IPS DF 6.9 (cell line): ENCODE results near the gene CAMK1D.
"Not testable (repeated sequence)": the region's sequence is repeated elsewhere in the genome, so short reads cannot be mapped to it uniquely, and the experiment has no call there.

Experiments used
- DNase-seq: peaks from one replicate; pipeline ENCODE4 v3.0.0-alpha.2; 2013; ENCODE audit warnings: low read depth, low spot score
- H3K27ac ChIP-seq: one replicate; pipeline ENCODE4 v1.5.1; 2013; ENCODE audit warnings: low read length, control low read depth
- H3K27me3 ChIP-seq: 2 replicates; pipeline ENCODE4 v1.6.1; 2013; ENCODE audit warnings: mild to moderate bottlenecking, low read length; ENCODE audit not compliant: control insufficient read depth, insufficient read depth
- H3K36me3 ChIP-seq: 2 replicates; pipeline ENCODE4 v1.6.1; 2013; ENCODE audit warnings: low read length; ENCODE audit not compliant: control insufficient read depth, insufficient read depth
- H3K4me1 ChIP-seq: 2 replicates; pipeline ENCODE4 v1.6.1; 2013; ENCODE audit warnings: low read length; ENCODE audit not compliant: control insufficient read depth, insufficient read depth
- H3K4me3 ChIP-seq: 2 replicates; pipeline ENCODE4 v1.5.1; 2013; ENCODE audit warnings: mild to moderate bottlenecking, low read length
- H3K9me3 ChIP-seq: 2 replicates; pipeline ENCODE4 v1.6.1; 2013; ENCODE audit warnings: low read length, inconsistent platforms; ENCODE audit not compliant: control insufficient read depth, insufficient read depth
- WGBS: extraction: QIAGEN DNeasy Blood & Tissue Kit; methylation state at CpG from one replicate; pipeline ENCODE4 v1.1.7; 2013; ENCODE audit warnings: mixed read lengths, missing lambda C conversion rate; ENCODE audit not compliant: insufficient read length, insufficient coverage; 5-methylcytosine and 5-hydroxymethylcytosine counted together

Gene CAMK1D

DNA sequence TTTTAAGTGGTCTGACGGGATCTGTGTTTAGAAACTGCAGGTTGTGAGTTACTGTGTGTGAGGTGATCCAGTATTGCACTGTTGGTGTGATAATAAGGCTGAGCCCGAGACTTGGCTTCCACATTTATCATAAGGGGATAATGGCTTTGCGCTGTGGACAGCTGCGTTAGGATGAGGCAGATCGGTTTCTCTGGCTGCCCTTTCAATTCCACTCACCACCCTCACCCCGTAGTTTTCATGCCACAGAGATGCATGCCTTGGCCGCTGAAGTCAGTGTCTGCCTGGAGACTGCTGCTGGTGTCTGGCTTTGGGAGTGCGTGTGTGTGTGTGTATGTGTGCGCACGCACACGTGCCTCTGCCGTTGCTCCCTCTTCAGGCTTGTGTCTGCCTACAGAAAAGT is 379.1 kb downstream of the CAMK1D start:
- no peak for DNase-seq
- no peaks in the 10 kb centered on the region for H3K27me3 ChIP-seq
- WGBS = no CpG with 5 or more reads among the region's 12 CpGs
- H3K36me3 ChIP-seq = no peaks in the 10 kb centered on the region
- no peak overlapping the region for H3K27ac ChIP-seq
- H3K4me1 ChIP-seq = peaks cover 2% of the 10 kb centered on the region; the same call in 1 of the 2 replicates
- H3K9me3 ChIP-seq = no peaks in the 10 kb centered on the region
- H3K4me3 ChIP-seq = no peak overlapping the region

DNA sequence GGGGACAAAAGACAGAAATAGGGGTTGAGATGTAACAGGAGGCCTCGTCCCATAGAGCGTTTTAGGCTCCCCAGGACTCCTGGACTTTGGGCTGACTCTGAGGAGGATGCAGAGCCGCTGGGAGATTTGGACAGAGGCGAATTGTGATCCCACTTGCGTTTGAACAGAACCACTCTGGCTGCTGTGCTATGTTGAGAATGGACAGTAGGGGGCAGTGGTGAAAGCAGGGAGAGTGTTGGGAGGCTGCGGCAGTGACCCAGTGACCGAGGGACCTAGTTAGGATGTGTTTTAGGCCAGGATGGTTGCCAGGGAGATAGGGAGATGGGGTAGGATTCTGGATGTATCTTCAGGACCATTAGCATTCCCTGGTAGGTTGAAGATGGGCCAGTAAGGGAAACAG is 380.5 kb downstream of the CAMK1D start:
- peaks cover under 1% of the 10 kb centered on the region; the same call in 1 of the 2 replicates for H3K4me1 ChIP-seq
- no peaks in the 10 kb centered on the region for H3K27me3 ChIP-seq
- H3K36me3 ChIP-seq = no peaks in the 10 kb centered on the region
- H3K4me3 ChIP-seq = no peak overlapping the region
- WGBS = no CpG with 5 or more reads among the region's 7 CpGs
- H3K9me3 ChIP-seq = no peaks in the 10 kb centered on the region
- peak; percentile 60 for DNase-seq
- no peak overlapping the region for H3K27ac ChIP-seq

DNA sequence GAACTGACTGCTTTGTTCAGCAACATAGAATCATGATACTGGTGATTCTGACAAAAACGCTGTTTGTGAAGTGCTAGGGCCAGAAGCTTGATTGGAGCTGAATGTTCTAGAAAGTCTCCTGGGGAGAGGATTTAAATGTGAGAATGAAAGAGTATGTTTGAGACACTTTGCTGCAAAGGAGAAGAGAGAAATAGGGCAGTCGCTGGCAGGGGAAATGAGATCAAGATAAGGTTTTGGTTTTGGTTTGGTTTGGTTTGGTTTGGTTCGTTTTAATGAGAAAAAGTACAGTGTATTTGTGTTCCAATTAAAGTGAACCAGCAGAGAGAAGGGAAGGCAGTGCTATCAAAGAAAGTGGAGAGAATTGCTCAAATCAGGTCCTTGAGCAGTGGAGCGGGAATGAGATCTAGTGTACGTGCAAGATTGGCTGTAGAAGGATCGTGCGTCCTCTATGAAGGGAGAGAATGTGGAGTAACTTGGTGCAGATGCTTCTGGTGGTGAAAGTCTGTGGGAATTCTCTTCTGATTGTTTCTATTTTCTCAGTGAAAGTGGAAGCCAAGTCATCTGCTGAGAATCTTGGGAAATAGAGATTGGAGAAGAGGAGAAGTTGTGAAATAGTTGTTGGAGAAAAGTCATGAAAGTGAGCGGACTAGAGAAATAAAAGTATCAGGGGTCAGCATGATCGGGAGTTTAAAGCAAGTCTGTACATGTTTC is 381.6 kb downstream of the CAMK1D start:
- H3K9me3 ChIP-seq = no peaks in the 10 kb centered on the region
- H3K4me1 ChIP-seq = no peaks in the 10 kb centered on the region
- no peak overlapping the region for H3K27ac ChIP-seq
- DNase-seq = no peak
- H3K4me3 ChIP-seq = no peak overlapping the region
- no peaks in the 10 kb centered on the region for H3K36me3 ChIP-seq
- no peaks in the 10 kb centered on the region for H3K27me3 ChIP-seq
- 100% methylated on average over 3 of the region's 9 CpGs for WGBS

DNA sequence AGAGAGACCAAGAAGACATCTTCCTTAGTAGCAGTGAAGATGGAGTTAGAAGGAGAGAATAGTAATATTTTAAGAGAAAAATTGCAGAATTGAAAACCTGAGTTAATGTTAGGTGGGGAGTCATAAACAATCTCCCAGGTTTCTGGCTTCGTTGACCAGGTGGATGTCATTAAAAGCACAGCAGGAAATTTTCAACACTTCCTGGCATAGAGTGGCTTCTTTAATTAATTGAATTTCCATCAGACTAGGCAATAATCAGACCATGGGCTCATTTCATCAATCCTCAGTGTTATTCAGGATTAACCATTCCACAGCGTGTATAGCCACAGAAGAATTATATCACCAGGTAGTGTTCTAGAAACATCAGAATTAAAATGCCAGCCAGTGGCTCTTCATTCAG is 383.9 kb downstream of the CAMK1D start:
- Histone ChIP-seq H3K36me3 (no peaks in the 10 kb centered on the region), H3K27me3 (no peaks in the 10 kb centered on the region), H3K27ac (no peak overlapping the region), H3K4me1 (no peaks in the 10 kb centered on the region), H3K4me3 (no peak overlapping the region), H3K9me3 (no peaks in the 10 kb centered on the region)
- DNase-seq = no peak
- whole genome bisulfite sequencing = no CpG with 5 or more reads among the region's 2 CpGs

DNA sequence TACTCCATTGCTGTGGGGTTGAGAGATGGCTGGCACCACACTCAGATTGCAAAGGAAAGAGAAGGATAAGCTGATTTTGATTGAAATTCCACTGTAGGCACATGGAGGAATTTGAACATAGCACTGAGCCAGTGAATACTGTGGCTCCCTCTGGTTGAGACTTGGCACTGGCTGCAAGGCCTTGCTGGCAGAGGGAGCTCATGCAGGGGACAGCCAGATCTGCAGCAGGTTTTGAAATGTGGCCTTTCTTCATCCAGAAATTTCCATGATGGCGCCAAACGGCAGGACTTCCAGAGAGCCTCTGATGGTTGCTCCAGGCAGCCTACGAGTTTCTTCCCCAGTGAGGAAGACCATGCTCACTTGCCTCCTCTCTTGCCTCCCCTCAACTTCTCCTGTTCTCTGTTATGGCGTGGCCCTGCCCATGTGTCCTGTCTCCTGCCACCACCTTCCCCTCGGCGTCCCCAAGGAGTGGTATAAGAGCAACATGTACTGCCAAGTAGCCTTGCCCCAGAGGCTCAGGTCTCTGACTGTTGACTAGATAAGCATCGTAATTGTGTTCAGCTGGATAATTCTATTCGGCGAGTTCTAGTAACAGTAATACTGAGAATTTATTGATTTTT is 386.6 kb downstream of the CAMK1D start:
- no peaks in the 10 kb centered on the region for H3K9me3 ChIP-seq
- DNase-seq = no peak
- no peak overlapping the region for H3K4me3 ChIP-seq
- H3K36me3 ChIP-seq = no peaks in the 10 kb centered on the region
- H3K4me1 ChIP-seq = no peaks in the 10 kb centered on the region
- H3K27me3 ChIP-seq = no peaks in the 10 kb centered on the region
- no CpG with 5 or more reads among the region's 9 CpGs for WGBS
- no peak overlapping the region for H3K27ac ChIP-seq

DNA sequence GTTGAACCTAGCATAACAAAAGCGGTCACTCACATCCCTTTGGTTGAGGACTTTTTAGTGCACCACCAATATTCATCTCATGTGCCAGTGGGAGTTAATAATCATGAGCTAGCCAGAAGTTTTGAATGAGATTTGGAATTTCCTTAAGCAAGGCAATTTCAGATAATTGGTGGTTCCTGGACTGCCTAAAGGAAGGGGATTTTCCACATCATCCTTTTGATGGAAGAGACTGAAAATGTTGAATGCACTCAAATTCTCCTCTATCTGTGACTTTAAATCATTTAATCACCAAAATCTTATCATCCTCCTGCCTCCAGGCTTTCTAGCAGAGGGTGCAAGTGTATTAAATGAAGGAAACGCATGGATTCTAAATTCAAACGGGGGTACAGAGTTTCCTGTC is 391.5 kb downstream of the CAMK1D start:
- DNase-seq = no peak
- H3K9me3 ChIP-seq = no peaks in the 10 kb centered on the region
- H3K36me3 ChIP-seq = no peaks in the 10 kb centered on the region
- H3K27ac ChIP-seq = no peak overlapping the region
- H3K27me3 ChIP-seq = no peaks in the 10 kb centered on the region
- WGBS = no CpG with 5 or more reads among the region's 3 CpGs
- no peak overlapping the region for H3K4me3 ChIP-seq
- H3K4me1 ChIP-seq = no peaks in the 10 kb centered on the region

DNA sequence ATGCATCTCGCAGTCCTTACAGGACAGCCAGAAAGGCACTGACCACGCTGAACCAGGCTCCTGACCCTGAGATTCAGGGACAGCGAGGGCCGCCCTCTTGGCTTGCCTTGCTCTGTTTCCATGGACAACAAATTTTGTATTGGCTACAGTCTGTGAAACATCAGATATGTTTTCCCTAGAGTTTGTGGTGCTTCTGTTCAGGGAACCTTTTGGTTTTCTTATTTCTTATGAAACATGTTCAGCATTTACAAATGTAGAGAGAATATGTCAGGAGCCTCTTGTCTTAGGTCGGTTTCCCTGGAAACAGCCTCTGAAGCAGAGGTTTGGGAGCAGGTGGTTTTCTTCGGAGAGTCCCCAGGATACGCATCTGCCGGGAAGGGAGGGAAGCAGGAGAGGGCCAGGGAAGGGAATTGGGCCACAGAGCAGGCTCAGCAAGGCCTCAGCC is 392.0 kb downstream of the CAMK1D start:
- DNase-seq = no peak
- no peaks in the 10 kb centered on the region for H3K27me3 ChIP-seq
- no peak overlapping the region for H3K27ac ChIP-seq
- H3K4me3 ChIP-seq = no peak overlapping the region
- no peaks in the 10 kb centered on the region for H3K4me1 ChIP-seq
- no peaks in the 10 kb centered on the region for H3K9me3 ChIP-seq
- WGBS = no CpG with 5 or more reads among the region's 8 CpGs
- H3K36me3 ChIP-seq = no peaks in the 10 kb centered on the region

DNA sequence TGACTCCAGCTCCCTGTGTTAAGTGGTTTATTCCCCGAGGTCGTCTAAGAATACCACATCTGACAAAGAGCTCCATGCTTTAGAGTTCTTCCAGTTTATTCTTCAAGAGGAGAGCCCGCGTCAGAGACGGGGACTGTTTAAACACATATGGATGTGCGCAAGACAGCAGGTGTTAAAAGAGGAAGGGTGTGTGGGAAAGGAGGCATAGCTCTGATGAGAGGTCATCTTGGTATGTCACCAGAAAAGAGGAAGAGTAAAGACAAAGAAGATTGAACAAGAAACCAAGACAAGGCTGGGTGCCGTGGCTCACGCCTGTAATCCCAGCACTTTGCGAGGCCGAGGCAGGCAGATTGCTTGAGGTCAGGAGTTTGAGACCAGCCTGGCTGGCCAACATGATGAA is 393.4 kb downstream of the CAMK1D start:
- H3K27ac ChIP-seq = no peak overlapping the region
- no peaks in the 10 kb centered on the region for H3K9me3 ChIP-seq
- H3K27me3 ChIP-seq = no peaks in the 10 kb centered on the region
- no peaks in the 10 kb centered on the region for H3K4me1 ChIP-seq
- DNase-seq = no peak
- WGBS = no CpG with 5 or more reads among the region's 10 CpGs
- H3K36me3 ChIP-seq = no peaks in the 10 kb centered on the region
- H3K4me3 ChIP-seq = no peak overlapping the region

DNA sequence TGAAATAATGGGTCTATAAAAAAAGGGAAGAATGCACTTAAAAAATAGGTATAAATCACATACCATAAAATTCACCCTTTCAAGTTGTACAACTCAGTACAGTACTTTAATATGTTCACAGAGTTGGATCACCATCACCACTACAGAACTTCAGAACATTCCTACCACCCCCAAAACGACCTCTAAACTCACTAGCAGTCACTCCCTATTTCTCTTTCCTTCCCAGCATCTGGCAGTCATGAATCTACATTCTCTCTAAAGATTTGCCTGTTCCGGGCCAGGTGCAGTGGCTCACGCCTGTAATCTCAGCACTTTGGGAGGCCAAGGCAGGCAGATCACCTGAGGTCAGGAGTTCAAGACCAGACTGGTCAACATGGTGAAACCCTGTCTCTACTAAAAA is 394.1 kb downstream of the CAMK1D start:
- H3K4me3 ChIP-seq, H3K4me1 ChIP-seq, H3K27me3 ChIP-seq, H3K9me3 ChIP-seq, DNase-seq, H3K27ac ChIP-seq, H3K36me3 ChIP-seq: not testable (repeated sequence)
- no CpG with 5 or more reads among the region's 3 CpGs for WGBS

DNA sequence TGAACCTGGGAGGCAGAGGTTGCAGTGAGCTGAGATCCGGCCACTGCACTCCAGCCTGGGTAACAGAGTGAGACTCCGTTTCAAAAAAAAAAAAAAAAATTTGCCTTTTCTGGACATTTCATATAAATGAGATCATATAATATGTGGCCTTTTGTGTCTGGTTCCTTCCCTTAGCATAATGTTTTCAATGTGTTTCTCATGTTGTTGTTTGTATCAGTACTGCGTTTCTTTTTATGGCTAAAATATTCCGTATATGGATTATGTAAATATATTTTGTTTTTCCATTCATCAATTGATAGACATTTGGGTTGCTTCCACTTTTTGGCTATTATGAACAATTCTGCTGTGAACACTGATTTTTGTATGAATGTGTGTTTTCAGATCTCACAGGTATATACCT is 394.6 kb downstream of the CAMK1D start:
- Histone ChIP-seq H3K27me3 (no peaks in the 10 kb centered on the region), H3K36me3 (no peaks in the 10 kb centered on the region), H3K4me1 (no peaks in the 10 kb centered on the region), H3K27ac (no peak overlapping the region), H3K4me3 (no peak overlapping the region), H3K9me3 (no peaks in the 10 kb centered on the region)
- no CpG with 5 or more reads among the region's 4 CpGs for WGBS
- no peak for DNase-seq

DNA sequence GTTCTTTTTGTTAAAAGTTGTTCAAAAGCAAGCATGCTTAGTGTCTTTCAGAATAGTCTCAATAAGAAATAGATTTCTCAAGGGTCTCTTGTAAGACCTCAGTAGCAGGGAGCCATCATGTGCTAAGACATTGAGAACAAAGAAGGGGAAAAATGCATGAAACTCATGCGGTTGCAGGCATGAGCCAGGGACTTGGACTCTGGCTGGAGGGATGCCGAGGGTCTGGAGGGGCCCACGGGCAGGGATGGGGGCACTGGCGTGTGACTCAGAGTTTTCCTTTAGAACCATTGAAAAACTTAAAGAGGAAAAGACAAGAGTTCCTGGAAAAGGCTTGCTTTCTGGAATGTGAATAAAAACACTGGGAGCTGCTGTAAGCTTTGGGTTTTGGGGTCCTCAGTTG is 398.8 kb downstream of the CAMK1D start:
- no CpG with 5 or more reads among the region's 4 CpGs for WGBS
- H3K36me3 ChIP-seq = no peaks in the 10 kb centered on the region
- no peaks in the 10 kb centered on the region for H3K9me3 ChIP-seq
- no peak for DNase-seq
- H3K27ac ChIP-seq = no peak overlapping the region
- H3K4me1 ChIP-seq = no peaks in the 10 kb centered on the region
- H3K27me3 ChIP-seq = no peaks in the 10 kb centered on the region
- H3K4me3 ChIP-seq = no peak overlapping the region
